ENCODE data around the gene ZNF827.
A peak's percentile ranks its signal among the peaks of the same experiment; 100 is the strongest.

ZNF827 gene

DNA sequence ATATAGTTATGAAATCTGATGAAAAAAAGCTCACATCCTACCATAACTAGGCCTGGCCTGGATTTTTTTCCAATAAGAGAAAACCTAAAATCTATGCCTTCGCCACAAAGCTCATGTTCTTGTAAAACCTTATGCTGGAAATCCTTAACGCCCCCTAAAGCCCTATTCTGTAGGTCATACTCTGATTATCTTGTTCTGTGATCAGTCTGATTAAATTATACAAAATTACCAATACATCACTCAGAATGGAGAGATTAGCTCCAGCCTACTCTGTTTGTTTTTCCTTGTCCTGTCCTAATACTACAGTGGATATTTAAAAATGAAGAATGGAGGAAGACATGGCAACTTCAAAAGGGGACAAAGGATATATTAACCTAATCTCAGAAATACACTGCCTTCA, 7.2 kb downstream of the ZNF827 start:
- DNase-seq = no peak

DNA sequence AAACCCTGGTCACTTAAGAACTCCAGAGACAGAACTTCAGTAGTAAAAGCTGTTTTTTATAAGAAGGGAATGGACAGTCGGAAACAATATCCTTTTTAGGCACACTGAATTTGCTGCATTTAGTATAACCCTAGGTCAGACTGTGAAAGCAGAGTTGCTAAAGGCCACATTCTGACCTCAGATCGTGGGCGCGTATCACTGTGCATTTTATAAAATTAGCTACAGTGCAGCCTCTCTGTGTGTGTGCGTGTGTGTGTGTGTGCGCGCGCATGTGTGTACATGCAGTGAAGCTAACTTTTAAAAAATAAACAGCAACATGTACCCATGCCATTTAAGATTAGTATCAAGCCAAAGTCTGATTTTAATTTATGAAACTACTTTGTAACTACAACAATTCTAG, 8.0 kb downstream of the ZNF827 start:
- no peak for DNase-seq

DNA sequence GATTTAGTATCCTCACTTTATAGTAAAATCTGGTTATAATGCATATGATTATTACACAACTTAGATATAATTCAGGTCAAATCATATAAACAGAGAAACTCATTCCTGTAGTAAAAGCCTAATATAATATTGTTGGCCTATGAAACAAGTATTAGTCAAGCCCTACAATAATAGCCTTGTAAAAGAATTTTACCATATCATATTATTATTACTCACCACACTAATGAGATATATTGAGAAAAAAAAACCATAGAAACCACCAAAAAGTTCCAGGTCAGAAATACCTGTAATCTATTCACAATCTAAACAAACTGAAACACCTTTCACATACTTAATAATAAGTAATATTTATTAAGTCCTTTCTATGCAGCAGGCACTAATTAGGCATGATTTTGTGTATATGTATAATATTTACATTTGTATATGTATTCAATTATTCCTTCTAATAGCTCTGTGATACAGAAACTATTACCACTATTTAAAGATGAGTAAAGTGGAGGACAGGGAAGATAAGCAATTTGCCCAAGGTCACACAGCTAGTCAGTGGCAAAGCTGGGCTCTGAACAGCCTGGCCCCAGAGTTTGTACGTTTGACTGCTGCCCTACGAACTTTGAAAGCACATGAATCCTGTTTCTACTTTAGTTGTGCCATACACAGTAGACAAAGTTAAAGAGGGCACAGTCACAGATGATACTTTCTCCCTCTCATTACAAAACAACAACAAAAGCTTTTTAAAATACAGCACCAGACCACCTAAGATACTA, 9.0 kb downstream of the ZNF827 start:
- no peak for DNase-seq

DNA sequence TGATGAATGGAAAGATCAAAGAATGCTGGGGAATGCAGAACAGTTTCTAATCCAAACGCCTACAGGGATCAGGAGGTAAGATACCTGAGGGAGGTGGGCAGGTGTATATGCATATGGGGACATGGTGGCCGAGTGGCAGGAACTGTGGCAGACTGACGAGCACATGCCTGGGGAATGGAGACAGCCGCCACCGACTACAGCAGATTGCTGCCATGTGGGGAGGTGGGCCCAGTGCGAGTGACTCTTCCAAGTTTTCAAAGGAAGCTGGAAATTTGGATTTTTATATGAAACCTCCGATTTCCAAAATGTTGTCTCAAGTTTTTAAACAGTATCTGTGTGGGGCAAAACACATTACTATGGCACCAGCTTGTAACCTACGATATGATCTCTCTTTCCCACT, 9.9 kb downstream of the ZNF827 start:
- DNase-seq = no peak

DNA sequence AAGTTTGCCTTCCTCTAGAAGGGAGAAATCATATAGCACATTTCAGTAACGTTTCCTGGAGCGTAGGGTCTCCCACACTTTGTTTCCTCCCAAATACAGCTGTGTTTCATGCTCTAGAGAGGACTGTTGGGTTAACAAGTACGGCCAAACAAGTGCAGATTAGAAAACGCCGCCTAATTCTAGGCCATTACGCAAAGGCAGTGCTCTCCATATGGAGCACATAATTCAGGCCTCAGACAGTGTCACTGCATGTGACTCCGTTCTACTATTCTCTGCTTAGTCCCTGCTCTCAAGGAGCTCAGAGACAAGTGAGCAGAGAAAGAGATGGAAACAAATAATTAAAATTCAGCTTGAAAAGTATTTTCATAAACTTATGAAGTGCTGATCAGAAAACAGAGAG, 11.6 kb downstream of the ZNF827 start:
- no peak for DNase-seq

DNA sequence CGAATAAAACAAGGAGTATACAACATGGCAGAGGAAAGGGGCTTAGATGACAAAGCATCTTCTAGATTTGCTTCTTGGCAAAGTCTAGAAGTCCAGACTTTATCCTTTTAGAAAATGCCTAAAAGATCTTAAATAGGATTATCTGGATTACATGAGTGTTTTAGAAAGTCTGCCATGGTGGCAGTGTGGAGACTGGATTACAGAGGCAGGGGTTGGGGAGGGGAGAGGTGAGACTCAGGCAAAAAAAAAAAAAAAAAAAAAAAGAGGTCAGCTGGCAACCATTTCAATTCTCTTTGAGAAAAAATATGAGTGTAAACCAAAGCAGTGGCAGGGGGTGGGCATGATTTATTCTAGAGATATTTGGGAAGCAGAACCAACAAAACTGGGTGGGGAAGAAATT, 17.4 kb downstream of the ZNF827 start:
- DNase-seq = no peak

DNA sequence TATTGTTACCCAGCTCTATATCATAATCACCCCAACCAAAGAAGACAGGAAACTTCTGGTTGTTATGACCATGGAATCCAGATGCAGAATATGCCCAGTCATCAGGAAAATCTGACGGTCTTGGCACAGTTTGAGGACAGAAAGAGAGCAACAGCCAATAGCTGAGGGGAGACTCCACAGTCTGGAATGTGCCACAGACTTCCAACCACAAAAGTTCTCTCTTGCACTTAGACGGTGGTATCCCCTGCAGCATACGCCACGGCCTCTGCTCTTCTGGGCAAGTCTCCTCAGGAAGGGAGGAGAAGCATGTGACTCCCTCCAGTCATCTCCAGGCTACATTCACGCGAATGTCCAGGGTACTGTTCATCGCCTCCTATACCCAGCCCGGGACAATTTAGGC, 18.4 kb downstream of the ZNF827 start:
- DNase-seq = peak; percentile 76

DNA sequence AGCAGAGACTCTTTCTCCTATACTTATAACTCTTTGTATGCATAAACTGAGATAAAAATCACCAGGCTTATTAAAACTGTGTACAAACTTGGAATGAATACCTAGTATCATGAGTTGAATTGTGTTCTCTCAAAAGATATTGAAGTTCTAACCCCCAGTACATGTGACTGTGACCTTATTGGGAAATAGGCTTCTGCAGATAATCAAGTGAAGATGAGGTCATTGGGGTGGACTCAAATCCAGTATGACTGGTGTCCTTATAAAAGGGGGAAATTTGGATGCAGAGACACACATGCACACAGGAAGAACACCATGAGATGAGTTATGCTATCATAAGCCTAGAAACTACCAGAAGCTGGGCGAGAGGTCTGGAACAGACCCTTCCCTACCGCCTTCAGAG, 26.2 kb downstream of the ZNF827 start:
- DNase-seq = no peak

DNA sequence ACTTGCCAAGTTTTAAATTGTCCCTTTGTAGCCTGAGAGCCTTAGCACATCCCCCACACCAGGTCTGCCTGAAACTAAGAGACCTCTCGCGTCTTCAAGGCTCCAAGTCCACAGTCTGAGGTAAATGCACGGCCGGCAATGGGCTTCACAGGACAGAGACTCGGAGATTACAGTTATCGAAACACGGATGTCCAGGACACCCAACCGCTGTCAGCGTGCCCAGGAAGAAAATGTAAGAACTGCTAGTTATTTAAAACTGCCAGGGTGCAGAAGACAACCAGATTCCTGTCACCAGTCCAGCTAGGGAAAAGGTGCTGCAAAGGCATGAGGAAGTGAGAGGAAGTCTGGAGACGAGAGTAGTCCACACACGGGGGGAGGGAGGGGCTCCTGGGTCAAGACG, 28.9 kb downstream of the ZNF827 start:
- no peak for DNase-seq

DNA sequence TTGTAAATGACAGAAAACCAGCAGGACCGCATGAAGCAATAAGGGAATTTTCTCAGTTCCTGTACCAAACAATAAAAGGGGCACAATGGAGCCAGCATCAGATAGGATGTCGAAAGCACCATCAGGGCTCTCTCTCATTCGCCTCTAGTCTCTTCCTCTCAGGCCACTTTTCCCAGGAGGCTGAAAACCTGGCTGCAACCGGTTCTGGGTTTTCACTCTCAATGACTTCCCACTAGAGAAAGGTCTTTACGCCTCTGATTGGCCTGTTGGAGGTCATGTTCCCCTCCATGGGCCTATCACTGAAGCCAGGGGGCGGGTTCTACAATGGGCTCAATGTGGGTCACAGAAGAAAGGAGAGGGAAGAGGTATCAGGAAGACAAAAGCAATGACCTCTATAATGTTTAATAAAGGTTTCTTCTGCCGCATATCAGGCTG, 29.3 kb downstream of the ZNF827 start:
- DNase-seq = no peak

DNA sequence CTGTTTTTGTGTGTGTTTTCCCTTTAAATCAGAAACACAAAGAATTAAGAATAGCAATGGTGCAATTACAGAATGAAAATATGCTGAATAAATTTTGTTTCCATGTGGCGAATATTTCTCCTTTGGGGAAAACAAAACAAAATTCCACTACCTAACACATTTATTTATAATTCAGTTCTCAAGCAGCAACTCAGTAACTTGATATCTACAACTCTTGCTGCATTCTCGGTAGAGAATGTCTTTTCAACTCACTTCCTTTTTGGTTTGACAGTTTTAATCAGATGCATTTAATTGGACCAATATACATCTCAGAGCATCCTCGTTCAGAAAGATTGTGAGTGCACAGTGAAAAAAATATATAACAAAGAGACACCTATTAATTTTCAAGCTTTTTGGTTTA, 30.8 kb downstream of the ZNF827 start:
- no peak for DNase-seq

DNA sequence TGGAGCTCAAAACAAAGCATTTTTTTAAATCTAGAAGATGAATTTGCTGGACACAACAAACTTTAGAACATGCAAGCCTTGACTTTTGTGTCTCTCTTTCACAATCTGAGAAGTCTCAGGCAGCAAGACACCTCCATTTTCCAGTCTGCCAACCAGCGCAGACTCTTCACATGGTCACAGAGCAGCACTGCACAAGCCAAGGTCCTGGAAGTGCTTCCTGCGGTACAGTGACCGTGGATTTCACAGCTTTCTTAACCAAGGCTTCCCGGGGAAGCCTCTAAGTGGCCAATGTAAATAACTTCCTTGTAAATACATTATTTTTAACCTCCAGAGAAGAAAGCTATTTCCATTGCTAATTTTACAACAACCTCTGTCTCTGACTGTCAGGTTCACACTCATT, 31.2 kb downstream of the ZNF827 start:
- DNase-seq = no peak

DNA sequence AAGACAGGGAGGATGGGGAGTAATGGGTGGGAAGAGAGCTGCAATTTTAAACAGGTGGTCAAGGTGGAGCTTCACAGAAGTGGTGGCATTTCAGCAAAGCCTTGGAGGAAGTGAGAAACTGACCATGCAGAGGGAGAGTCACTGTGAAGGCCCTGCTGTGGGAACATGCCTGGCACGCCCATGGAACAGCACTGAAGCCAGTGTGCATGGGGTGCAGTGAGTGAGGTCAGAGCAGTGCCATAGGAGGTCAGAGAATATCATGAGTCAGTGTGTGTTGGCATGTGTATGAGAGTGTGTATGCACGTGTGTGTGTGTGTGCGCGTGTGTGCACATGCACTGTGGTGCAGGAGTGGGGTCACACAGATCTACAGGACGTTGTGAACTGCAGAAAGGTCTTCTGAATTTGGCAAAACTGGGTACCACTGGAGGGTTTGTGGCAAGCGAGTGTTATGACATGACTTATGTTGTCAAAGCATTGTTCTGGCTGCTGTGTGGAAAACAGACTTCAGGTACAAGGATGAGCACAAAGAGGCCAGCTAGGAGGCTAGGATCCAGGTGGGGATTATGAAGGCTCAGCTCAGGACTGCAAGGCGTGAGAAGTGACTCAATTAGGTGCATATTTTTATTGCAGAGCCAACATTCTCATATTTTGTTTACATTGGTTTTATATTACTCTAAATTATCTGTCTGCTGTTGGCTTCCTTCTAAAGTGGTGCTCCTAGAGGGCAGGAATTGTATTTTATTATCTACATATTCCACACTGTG, 34.0 kb downstream of the ZNF827 start:
- DNase-seq = no peak

DNA sequence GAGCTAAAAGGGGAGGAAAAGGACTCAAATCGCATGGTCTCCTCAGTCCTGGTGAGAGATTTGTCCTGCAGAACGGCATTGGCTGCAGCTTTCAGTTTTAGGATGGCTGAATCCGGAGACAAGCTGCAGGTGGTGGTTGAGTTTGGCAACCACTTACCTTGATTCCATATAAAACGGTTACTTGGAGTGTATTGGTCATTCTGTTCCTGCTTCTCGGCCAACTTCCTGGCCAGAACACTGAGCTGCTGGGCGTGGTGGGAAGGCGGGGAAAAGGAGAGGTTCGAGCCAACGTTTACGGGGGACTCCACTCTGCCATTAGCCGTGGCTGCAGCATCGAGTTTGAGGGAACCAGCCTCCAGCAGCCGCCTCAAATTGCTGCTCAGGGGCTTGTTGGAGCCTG, 36.1 kb downstream of the ZNF827 start:
- DNase-seq = no peak

DNA sequence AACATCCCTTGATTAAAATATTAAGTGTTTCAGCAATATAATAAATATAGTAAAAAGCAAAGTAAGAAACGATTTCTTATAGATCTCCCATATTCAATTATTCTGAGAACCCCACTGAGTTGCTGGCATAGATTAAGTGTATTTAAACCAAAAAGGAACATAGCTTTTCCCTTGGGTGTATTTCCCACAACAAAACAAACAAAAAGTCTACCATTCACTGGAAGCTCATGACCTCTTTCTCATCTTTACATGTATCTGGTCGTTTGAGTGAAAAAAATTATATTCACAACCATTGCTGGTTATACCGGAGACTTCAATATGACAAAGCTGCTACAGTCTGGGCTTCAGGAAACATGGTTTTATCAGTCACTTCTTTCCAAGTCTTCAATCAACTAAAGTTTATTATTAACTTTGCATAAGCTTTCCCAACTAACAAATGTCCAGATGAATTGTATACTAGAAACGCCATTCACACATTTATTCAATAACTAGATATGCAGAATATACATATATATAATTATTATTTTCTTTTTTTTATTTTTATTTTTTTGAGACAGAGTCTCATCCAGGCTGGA, 38.6 kb downstream of the ZNF827 start:
- DNase-seq = no peak

DNA sequence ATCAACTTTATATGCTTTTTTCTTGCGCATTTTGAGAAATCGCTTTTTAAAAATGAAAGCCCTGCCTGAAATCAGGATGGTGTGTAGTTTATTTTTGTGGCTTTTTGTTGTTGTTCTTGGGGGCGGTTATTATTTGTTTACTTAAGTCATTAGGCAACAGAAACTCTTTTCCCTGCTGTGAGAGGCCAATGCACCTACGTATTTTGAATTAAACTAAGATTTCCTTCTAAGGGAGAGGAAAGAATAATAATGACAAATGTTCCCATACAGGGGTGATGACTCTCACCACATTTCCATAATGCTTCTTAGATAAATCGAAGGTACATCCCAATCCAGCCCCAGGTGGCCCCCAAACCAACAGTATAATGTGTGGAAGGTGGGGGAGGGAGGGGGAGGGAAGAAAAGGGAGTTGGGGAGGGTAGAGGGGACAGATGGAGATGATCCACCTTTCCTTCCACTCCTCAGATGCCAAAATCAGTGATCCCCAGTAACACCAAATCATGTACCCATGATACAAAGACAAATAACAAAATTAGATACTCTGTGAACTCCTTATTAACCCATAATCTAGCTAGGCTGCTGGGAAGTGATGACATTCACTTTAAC, 39.6 kb downstream of the ZNF827 start:
- no peak for DNase-seq

DNA sequence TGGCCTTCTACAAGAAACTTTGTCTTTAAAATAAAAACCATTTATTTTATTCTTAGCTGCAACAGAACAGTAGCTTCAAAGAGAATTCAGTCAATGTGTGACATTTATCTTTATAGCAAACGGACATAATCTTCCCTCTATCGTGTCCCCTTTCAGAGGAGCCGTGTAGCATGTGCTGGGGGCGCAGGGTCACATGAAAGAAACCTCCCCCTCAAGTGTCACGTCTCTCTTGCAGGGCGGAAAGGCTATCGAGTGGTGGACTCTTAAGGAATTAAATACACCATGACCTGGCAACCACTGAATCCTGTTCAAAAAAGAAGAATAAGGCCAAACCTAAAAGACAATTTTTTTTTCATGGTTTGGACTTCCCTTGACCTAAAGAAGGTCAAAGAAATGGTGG, 40.2 kb downstream of the ZNF827 start:
- no peak for DNase-seq

DNA sequence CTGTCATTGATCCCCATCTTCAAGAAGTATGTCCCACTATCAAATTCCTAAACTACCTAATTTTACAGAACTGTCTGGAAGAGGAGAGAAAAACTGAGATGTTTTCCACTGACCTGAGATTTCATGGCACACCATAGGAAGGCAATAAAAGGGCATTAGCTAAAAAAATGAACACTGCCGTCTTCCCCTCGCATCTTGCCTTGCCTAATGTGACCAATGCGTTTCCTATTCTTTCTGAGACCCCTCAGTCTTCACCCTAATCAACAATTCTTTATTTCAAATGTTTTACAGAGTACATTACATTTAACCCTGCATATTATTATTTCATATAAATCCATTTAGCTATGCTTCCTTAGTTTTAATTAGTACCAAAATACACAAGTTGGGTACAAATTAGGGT, 43.6 kb downstream of the ZNF827 start:
- no peak for DNase-seq

DNA sequence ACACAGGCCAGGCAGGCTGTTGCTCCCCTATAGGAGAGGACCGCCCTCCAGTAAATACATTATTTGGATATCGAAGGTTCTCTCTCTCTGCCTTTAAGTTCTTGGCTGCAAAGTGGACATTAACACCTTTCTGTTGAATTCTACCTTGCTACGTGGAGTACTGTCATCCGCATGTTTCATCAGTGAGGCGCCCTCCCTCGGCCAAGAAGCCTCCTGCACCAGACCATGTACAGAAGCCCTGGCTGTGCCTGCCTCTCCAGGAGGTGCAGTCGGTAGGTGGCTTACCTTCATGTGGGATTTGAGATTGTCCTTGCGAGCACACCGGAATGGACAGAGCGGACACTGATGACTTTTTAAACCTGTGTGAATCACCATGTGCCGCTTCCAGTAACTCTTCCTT, 46.7 kb downstream of the ZNF827 start:
- no peak for DNase-seq

DNA sequence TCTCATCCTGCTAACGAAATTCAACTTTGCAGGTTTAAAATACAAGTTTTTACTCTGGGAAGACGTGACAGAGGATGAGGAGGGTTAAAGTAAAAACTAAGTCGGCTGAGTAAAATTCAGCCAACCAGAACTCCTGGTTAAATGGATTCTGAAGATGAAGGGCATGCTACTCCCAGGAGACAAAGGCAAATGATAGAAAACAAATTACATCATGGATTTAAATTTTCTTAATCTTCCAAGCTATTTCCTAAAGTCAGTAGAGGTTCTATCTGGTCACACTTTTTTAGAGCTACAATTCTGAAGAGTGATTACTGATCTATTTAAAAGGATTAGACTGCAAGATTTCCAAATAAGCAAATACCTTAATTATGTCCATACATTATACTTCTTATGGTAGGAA, 47.9 kb downstream of the ZNF827 start:
- DNase-seq = no peak

DNA sequence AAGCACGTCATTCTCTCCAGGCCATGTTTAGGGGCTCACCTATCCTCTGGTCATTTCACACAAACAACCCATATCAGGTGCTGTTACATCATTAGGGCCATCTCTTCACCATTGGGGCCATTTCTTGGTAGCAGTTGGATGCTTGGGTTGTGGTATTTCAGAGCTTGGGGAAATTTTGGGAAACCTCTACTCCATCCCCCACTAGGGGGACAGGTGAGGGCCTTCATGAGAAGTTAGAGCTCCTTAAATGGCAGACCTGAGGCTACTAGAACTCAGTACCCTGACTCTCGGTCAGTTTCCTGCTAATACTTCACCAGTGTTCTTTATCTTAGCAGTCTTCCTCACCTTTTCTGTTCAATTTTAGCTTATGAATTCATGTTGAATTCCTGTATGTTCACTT, 50.2 kb downstream of the ZNF827 start:
- no peak for DNase-seq

DNA sequence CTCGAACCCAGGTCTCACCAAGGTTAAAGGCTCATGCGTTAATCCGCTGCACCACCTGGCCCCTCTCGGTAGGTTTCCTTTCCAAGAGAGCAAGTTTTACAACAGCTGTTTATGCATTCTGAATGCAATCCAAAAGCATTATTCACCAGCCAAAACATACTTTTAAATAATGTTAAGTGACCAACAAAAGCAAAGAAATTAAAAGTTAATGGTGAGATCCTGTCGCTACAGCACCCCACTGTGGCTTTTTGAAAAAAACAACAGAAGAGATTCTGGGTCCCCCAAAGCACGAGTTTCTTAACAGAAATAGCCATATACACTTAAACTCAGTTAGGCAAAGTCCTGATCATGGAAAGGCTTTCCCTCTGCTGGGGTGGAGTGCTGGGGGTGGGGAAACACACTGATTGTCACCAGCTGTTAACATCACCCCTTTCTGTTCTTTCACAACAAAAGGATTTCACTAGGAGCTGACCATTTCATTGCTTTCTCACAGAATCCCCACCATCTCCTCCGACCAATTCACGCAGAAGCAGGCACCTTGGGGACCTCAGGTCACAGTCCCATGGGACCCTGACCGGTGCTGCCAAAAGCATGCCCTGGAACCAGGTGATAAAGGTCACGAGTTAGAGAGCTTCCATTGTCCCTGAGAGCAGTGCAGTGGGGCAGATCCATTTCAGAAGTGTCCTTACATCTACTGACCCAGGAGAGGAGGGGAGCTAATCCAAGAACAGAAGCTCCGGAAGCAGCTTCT, 51.2 kb downstream of the ZNF827 start:
- peak; percentile 49 for DNase-seq

DNA sequence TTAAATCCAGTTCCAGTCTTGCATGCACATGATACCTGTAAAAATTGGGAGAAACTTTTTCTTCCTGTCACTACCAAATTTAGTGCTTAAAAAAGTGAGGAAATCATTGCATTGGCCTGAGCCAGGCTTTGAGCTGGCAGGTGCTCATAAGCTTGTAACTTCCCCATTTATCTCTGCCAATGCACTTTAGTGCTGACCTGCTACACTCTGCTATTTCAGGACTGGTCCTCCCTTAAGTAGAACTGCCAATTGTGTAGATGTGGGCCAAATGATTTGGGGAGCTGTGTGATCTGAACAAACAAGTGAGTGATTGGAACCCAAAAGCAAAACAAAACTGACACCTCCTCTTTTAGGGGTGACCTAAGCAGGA, 51.8 kb downstream of the ZNF827 start:
- DNase-seq = no peak
